H1 (cell line): ENCODE results near the gene PGM2L1. TPM values are rescaled to one million over a fixed set of nuclear protein-coding genes. Genes with fewer than 3 reads are reported as not detected.

Source experiments
- CTCF ChIA-PET: fragments of 300-600 bp; sonication (Branson Sonifier 250); formaldehyde crosslinking; loops from one replicate; lab custom pipeline; 2021; ENCODE audit not compliant: partially characterized antibody; lab: Charles Lee
- POLR2A ChIA-PET: fragments of 300-600 bp; sonication (Branson Sonifier 250); formaldehyde crosslinking; loops from one replicate; lab custom pipeline; 2021; ENCODE audit warnings: inconsistent platforms; ENCODE audit not compliant: partially characterized antibody; lab: Charles Lee
- DNase-seq, 2 experiments: peaks; one replicate each; pipeline versions ENCODE4 v3.0.0 to v3.0.0-alpha.2; 2010 to 2022; ENCODE audit warnings: low spot score in 2 of 2, low read depth in 1 of 2, mixed read lengths in 1 of 2
- FAIRE-seq: peaks from 2 replicates; lab custom pipeline; 2011; peaks lifted over from hg19 to GRCh38; lab: Jason Lieb, UNC
- H2AFZ ChIP-seq: 2 replicates; pipeline ENCODE4 v1.8.1; 2012; ENCODE audit warnings: low read length, inconsistent platforms
- H2AK5ac ChIP-seq: 2 replicates; pipeline ENCODE4 v1.6.1; 2013; ENCODE audit warnings: low read depth, low read length
- H2BK120ac ChIP-seq: replicated peaks from 2 replicates; pipeline ENCODE3; 2013; ENCODE audit warnings: low read depth, low read length, inconsistent platforms
- H2BK12ac ChIP-seq: 2 replicates; pipeline ENCODE4 v1.6.1; 2013; ENCODE audit warnings: low read depth, low read length
- H2BK15ac ChIP-seq: 2 replicates; pipeline ENCODE4 v1.6.1; 2013; ENCODE audit warnings: low read length
- H2BK20ac ChIP-seq: 2 replicates; pipeline ENCODE4 v1.6.1; 2013; ENCODE audit warnings: low read length
- H2BK5ac ChIP-seq: 2 replicates; pipeline ENCODE4 v1.6.1; 2013; ENCODE audit warnings: low read depth, low read length
- H3K14ac ChIP-seq: 2 replicates; pipeline ENCODE4 v1.6.1; 2013; ENCODE audit warnings: inconsistent platforms; ENCODE audit not compliant: insufficient read length
- H3K18ac ChIP-seq: 2 replicates; pipeline ENCODE4 v1.6.1; 2013; ENCODE audit warnings: low read length; ENCODE audit errors: extremely low read depth
- H3K23ac ChIP-seq: 2 replicates; pipeline ENCODE4 v1.6.1; 2013; ENCODE audit warnings: inconsistent platforms; ENCODE audit not compliant: insufficient read length
- H3K23me2 ChIP-seq: 2 replicates; pipeline ENCODE4 v1.6.1; 2013; ENCODE audit warnings: low read depth, low read length
- H3K27ac ChIP-seq: 2 replicates; pipeline ENCODE4 v1.6.1; 2011; ENCODE audit warnings: low read depth, low read length, inconsistent platforms
- H3K27me3 ChIP-seq, 4 experiments: replicated peaks in 1 of 4; 1 replicate in 1 of 4; 2 replicates in 3 of 4; pipeline versions ENCODE4 v1.6.1 to v1.8.1; 2011 to 2013; ENCODE audit warnings: low read length in 3 of 4, mild to moderate bottlenecking in 3 of 4, inconsistent platforms in 2 of 4, mixed read lengths in 2 of 4, moderate library complexity in 1 of 4; ENCODE audit not compliant: control insufficient read depth in 3 of 4, insufficient read depth in 3 of 4; ENCODE audit errors: extremely low read depth in 1 of 4
- H3K36me3 ChIP-seq, 4 experiments: 2 replicates each; pipeline versions ENCODE4 v1.6.1 to v1.8.1; 2011 to 2013; ENCODE audit warnings: mild to moderate bottlenecking in 4 of 4, low read length in 3 of 4, moderate library complexity in 2 of 4, control low read depth in 1 of 4, inconsistent platforms in 1 of 4; ENCODE audit not compliant: insufficient read depth in 4 of 4, control insufficient read depth in 2 of 4
- H3K4ac ChIP-seq: replicated peaks from 2 replicates; pipeline ENCODE3; 2013; ENCODE audit warnings: low read length, low read depth, mixed read lengths, inconsistent platforms; ENCODE audit not compliant: insufficient read length
- H3K4me1 ChIP-seq, 4 experiments: replicated peaks in 1 of 4; 1 replicate in 1 of 4; 2 replicates in 3 of 4; pipeline versions ENCODE4 v1.6.1 to v1.8.1; 2011 to 2013; ENCODE audit warnings: low read length in 3 of 4, inconsistent platforms in 2 of 4, mixed read lengths in 1 of 4; ENCODE audit not compliant: insufficient read depth in 4 of 4, control insufficient read depth in 3 of 4
- H3K4me2 ChIP-seq, 2 experiments: 2 replicates each; pipeline versions ENCODE4 v1.6.1 to v1.8.1; 2011 to 2013; ENCODE audit warnings: low read depth in 2 of 2, low read length in 2 of 2, control low read depth in 1 of 2, inconsistent platforms in 1 of 2, mild to moderate bottlenecking in 1 of 2; ENCODE audit not compliant: insufficient read depth in 1 of 2
- H3K4me3 ChIP-seq, 4 experiments: fragments of 200-600, 300-600 bp in 1 of 4; sonication (generic), shearing (Covaris generic), sonication (Bioruptor Twin) in 1 of 4; 2 replicates each; pipeline versions ENCODE4 v1.5.1 to v1.8.1; 2011 to 2016; ENCODE audit warnings: low read length in 4 of 4, low read depth in 3 of 4, control low read depth in 2 of 4, inconsistent platforms in 2 of 4, mild to moderate bottlenecking in 2 of 4, mixed read lengths in 1 of 4, moderate library complexity in 1 of 4; ENCODE audit not compliant: insufficient read depth in 2 of 4; ENCODE audit errors: extremely low read depth in 1 of 4
- H3K56ac ChIP-seq: replicated peaks from 2 replicates; pipeline ENCODE3; 2013; ENCODE audit warnings: low read depth, mild to moderate bottlenecking, mixed read lengths, low read length, inconsistent platforms; ENCODE audit not compliant: insufficient read length
- H3K79me1 ChIP-seq: 2 replicates; pipeline ENCODE4 v1.6.1; 2013; ENCODE audit warnings: low read depth, low read length, control low read depth
- H3K79me2 ChIP-seq, 2 experiments: 2 replicates each; pipeline versions ENCODE4 v1.6.1 to v1.8.1; 2012 to 2013; ENCODE audit warnings: low read length in 2 of 2, mild to moderate bottlenecking in 2 of 2, inconsistent platforms in 1 of 2; ENCODE audit not compliant: insufficient read depth in 2 of 2, control insufficient read depth in 1 of 2
- H3K9ac ChIP-seq, 4 experiments: replicated peaks in 1 of 4; 1 replicate in 1 of 4; 2 replicates in 3 of 4; pipeline versions ENCODE4 v1.6.1 to v1.8.1; 2011 to 2013; ENCODE audit warnings: low read depth in 3 of 4, low read length in 3 of 4, control low read depth in 2 of 4, mild to moderate bottlenecking in 2 of 4, moderate library complexity in 2 of 4, inconsistent platforms in 1 of 4; ENCODE audit errors: extremely low read depth in 1 of 4
- H3K9me3 ChIP-seq, 2 experiments: 2 replicates each; pipeline versions ENCODE4 v1.6.1 to v1.8.1; 2012 to 2013; ENCODE audit warnings: mild to moderate bottlenecking in 2 of 2, moderate library complexity in 2 of 2, control low read depth in 1 of 2, inconsistent platforms in 1 of 2, low read depth in 1 of 2, low read length in 1 of 2, mixed read lengths in 1 of 2; ENCODE audit not compliant: insufficient read depth in 2 of 2
- H4K20me1 ChIP-seq, 2 experiments: replicated peaks in 1 of 2; 2 replicates each; pipeline versions ENCODE3 to v1.8.1; 2011 to 2013; ENCODE audit warnings: inconsistent platforms in 2 of 2, low read length in 2 of 2, mild to moderate bottlenecking in 1 of 2; ENCODE audit not compliant: insufficient read depth in 2 of 2, control insufficient read depth in 1 of 2
- H4K5ac ChIP-seq: 2 replicates; pipeline ENCODE4 v1.6.1; 2013; ENCODE audit warnings: low read length, low read depth, mixed read lengths, inconsistent platforms; ENCODE audit not compliant: insufficient read length
- H4K8ac ChIP-seq: 2 replicates; pipeline ENCODE4 v1.8.0; 2013; ENCODE audit warnings: mild to moderate bottlenecking, moderate library complexity, low read length, inconsistent platforms; ENCODE audit not compliant: insufficient read depth; ENCODE audit errors: extremely low read depth
- H4K91ac ChIP-seq: replicated peaks from 2 replicates; pipeline ENCODE3; 2013; ENCODE audit warnings: low read length, mixed read lengths, inconsistent platforms; ENCODE audit not compliant: insufficient read length
- ATF3 ChIP-seq: IDR thresholded peaks from 2 replicates; pipeline ENCODE4 v1.6.1; 2011; ENCODE audit warnings: low read depth, mild to moderate bottlenecking, low read length; ENCODE audit not compliant: insufficient read depth
- CBX8 ChIP-seq: fragments of 300-800, 300-1000 bp; sonication (generic); IDR thresholded peaks from 2 replicates; pipeline ENCODE4 v1.7.1; 2016; ENCODE audit warnings: low read depth, low read length, borderline replicate concordance
- CREB1 ChIP-seq: IDR thresholded peaks from 2 replicates; pipeline ENCODE4 v1.6.1; 2012; ENCODE audit warnings: inconsistent platforms
- GTF2F1 ChIP-seq: IDR thresholded peaks from 2 replicates; pipeline ENCODE4 v1.6.1; 2012; ENCODE audit warnings: low read depth, low read length, improper control_type of control experiment, borderline replicate concordance
- KDM1A ChIP-seq: fragments of 200-600, 300-600 bp; sonication (generic); IDR thresholded peaks from 2 replicates; pipeline ENCODE4 v1.7.1; 2016; ENCODE audit warnings: mild to moderate bottlenecking, low read length, borderline replicate concordance
- RFX5 ChIP-seq: IDR thresholded peaks from 2 replicates; pipeline ENCODE4 v1.6.1; 2011; ENCODE audit warnings: low read depth, low read length, improper control_type of control experiment, borderline replicate concordance
- RNF2 ChIP-seq: fragments of 200-900, 300-1000 bp; sonication (generic); IDR thresholded peaks from 2 replicates; pipeline ENCODE4 v1.7.1; 2016; ENCODE audit warnings: borderline replicate concordance, low read depth, mild to moderate bottlenecking, antibody characterized with exemption, low read length; ENCODE audit not compliant: poor library complexity, severe bottlenecking; ENCODE audit errors: missing control alignments
- TAF7 ChIP-seq: optimal IDR thresholded peaks from 2 replicates; pipeline ENCODE3; 2011; ENCODE audit warnings: low read depth, mild to moderate bottlenecking, inconsistent platforms, low read length, moderate library complexity, borderline replicate concordance
- TEAD4 ChIP-seq: IDR thresholded peaks from 2 replicates; pipeline ENCODE4 v1.6.1; 2012; ENCODE audit warnings: low read depth, low read length, inconsistent platforms, mixed read lengths
- USF2 ChIP-seq: IDR thresholded peaks from 2 replicates; pipeline ENCODE4 v1.6.1; 2011; ENCODE audit warnings: low read length, improper control_type of control experiment
- WGBS, 2 experiments: shearing (Covaris generic) in 1 of 2; methylation state at CpG; one replicate each; pipeline versions ENCODE4 v1.1.6 to v1.1.7; 2013 to 2015; ENCODE audit warnings: low lambda C conversion rate in 2 of 2, mixed read lengths in 2 of 2, inconsistent platforms in 1 of 2, low coverage in 1 of 2, missing lambda C conversion rate in 1 of 2; ENCODE audit not compliant: insufficient replicate concordance in 2 of 2, insufficient coverage in 1 of 2, insufficient read length in 1 of 2; ENCODE audit errors: extremely low coverage in 1 of 2, missing lambda C conversion rate in 1 of 2; 5-methylcytosine and 5-hydroxymethylcytosine counted together
- polyA plus RNA-seq, 7 experiments: library from polyadenylated mRNA; depleted of rRNA in 3 of 7; stranded (reverse) in 5 of 7; unstranded in 2 of 7; fragments of >200 nt in 5 of 7; fragments of 200-250 nt in 2 of 7; gene quantifications; 1 replicate in 5 of 7; 2 replicates in 1 of 7; 4 replicates in 1 of 7; pipeline versions ENCODE4 v1.2.1 to v1.2.3, GENCODE V29; 2011 to 2013; ENCODE audit warnings: missing spikeins in 2 of 7, mixed read lengths in 2 of 7
- total RNA-seq: library from RNA; stranded (reverse); fragmentation: NEBNext Ultra II Directional; extraction: Animal tissue kit (Norgen Biotek cat#: 25700); gene quantifications from 2 replicates; pipeline ENCODE4 v1.2.1, GENCODE V29; 2021

The PGM2L1 gene
- total and polyA plus RNA-seq, 2 of the 8 experiments (the other 6 are each of a cell fraction or from before 2014, with no cell fraction given) = 5.0 to 42.7 TPM

- no peak overlapping the region for H2BK5ac ChIP-seq
- H3K4me2 ChIP-seq = no peak overlapping the region
- no peak overlapping the region for H2AFZ ChIP-seq
- no peak overlapping the region for H3K4me3 ChIP-seq
- H2AK5ac ChIP-seq = no peak overlapping the region
- H4K5ac ChIP-seq = no peak overlapping the region
- H3K4ac ChIP-seq = no peak overlapping the region
- no peak overlapping the region for H3K23ac ChIP-seq
- H3K23me2 ChIP-seq = no peaks in the 10 kb centered on the region
- 88% methylated on average over 5 of the region's 5 CpGs; no CpG with 5 or more reads in 1 of the 2 experiments for WGBS, 2 experiments
- no peaks in the 10 kb centered on the region for H4K20me1 ChIP-seq
- H3K27me3 ChIP-seq = no peaks in the 10 kb centered on the region
- POLR2A ChIA-PET = no interaction called here
- no peak overlapping the region for H3K18ac ChIP-seq
- DNase-seq (no peak), FAIRE-seq (no peak)
- H3K56ac ChIP-seq = no peak overlapping the region
- no peak overlapping the region for H3K27ac ChIP-seq
- no peak overlapping the region for H2BK20ac ChIP-seq
- no peaks in the 10 kb centered on the region for H3K79me1 ChIP-seq
- H2BK12ac ChIP-seq = no peak overlapping the region
- H2BK15ac ChIP-seq = no peak overlapping the region
- TF ChIP-seq CBX8 = no peak
- no peak for TF ChIP-seq ATF3
- TF ChIP-seq TEAD4 = no peak
- no peak for TF ChIP-seq RFX5
- TF ChIP-seq GTF2F1 = no peak
- no peak for TF ChIP-seq RNF2
- TF ChIP-seq USF2 = no peak
- no peak for TF ChIP-seq CREB1
- TF ChIP-seq KDM1A = no peak
- TF ChIP-seq TAF7 = no peak
- no peaks in the 10 kb centered on the region for H3K9me3 ChIP-seq
- H3K4me1 ChIP-seq = no peaks in the 10 kb centered on the region
- H3K14ac ChIP-seq = no peak overlapping the region
- no peak overlapping the region for H4K91ac ChIP-seq
- no peak overlapping the region for H4K8ac ChIP-seq
- CTCF ChIA-PET = interaction anchor here (1.2 to 1.5 kb wide), 2 partner anchors 33 to 167 kb away, joined by 3 to 6 read pairs; no protein-coding TSS in a partner anchor
- no peaks in the 10 kb centered on the region for H3K36me3 ChIP-seq
- no peak overlapping the region for H3K9ac ChIP-seq
- H2BK120ac ChIP-seq = no peak overlapping the region
- no peaks in the 10 kb centered on the region for H3K79me2 ChIP-seq
Measured at GRCh38 chr11:74282914-74283371, 115.3 kb downstream of the PGM2L1 start.
